ENCODE measurements around the gene MYH10. TPM values are rescaled to one million over a fixed set of nuclear protein-coding genes. Genes with fewer than 3 reads are reported as not detected.

The MYH10 gene
- total and polyA plus RNA-seq, 9 of the 15 experiments (the other 6 are each of a cell fraction or from before 2014, with no cell fraction given): 16.3 to 95.3 (median 39.7) TPM

DNA sequence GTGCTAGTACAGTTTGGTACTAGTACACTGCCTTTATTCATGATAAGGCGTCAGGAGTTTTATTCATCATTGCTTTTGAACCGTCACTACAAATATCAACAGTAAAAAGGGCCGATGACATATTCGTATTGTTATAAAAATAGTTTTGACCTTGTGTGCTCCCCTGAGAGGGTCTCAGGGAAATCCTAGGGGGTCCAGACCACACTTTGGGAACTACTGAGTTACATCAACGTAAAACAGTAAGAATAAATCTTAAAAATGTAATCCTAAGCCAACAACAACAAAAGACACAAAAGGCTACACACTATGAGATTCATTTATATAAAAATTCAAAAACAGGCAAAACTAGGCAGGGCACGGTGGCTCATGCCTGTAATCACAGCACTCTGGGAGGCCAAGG is 11.2 kb downstream of the MYH10 start:
- Histone ChIP-seq H2AFZ (ENCODE audit: low read depth, low read length) (no peak overlapping the region), H3K27ac (ENCODE audit: extremely low read depth, low read depth, low read length) (no peak overlapping the region), H4K20me1 (replicated peaks; ENCODE audit: control insufficient read depth, insufficient read depth, low read length) (peaks cover 16% of the 10 kb centered on the region; the same call in 1 of the 2 replicates), H3K4me3 (no peak overlapping the region), H3K79me2 (ENCODE audit: control insufficient read depth, insufficient read depth, low read length) (peaks cover 97% of the 10 kb centered on the region), H3K4me2 (ENCODE audit: insufficient read depth, low read length) (no peak overlapping the region), H3K9me3 (replicated peaks; ENCODE audit: control insufficient read depth, insufficient read depth, low read depth, low read length) (peaks cover 2% of the 10 kb centered on the region; the same call in 1 of the 2 replicates), H3K9me1 (ENCODE audit: control insufficient read depth, insufficient read depth, low read length) (no peaks in the 10 kb centered on the region), H3K36me3 (ENCODE audit: control insufficient read depth, insufficient read depth, low read length) (peaks cover 60% of the 10 kb centered on the region), H3K27me3 (ENCODE audit: control insufficient read depth in 2 of 2, insufficient read depth in 2 of 2, low read length in 2 of 2) (no peaks in the 10 kb centered on the region), H3K4me1 (replicated peaks in 1 of 2; ENCODE audit: control insufficient read depth in 2 of 2, insufficient read depth in 2 of 2, low read length in 2 of 2) (no peaks in the 10 kb centered on the region; a peak in 3 of 5 replicates), H3K9ac (ENCODE audit: insufficient read depth in 1 of 2, low read depth in 2 of 2, low read length in 2 of 2) (no peak overlapping the region)
- no TSS peak for BruUV-seq (replicated peaks)
- TF ChIP-seq SIN3A (IDR thresholded peaks at IDR 0.05; ENCODE audit: borderline replicate concordance in 2 of 2, control insufficient read depth in 1 of 2, low read depth in 2 of 2, low read length in 2 of 2): no peak
- no peak for TF ChIP-seq TCF3 (CRISPR knock-in tag; IDR thresholded peaks at IDR 0.05)
- no peak for TF ChIP-seq CHD4 (IDR thresholded peaks at IDR 0.05; ENCODE audit: insufficient read depth, insufficient replicate concordance, low read depth, low read length, poor library complexity, severe bottlenecking)
- TF ChIP-seq ZNF239 (CRISPR knock-in tag; IDR thresholded peaks at IDR 0.05): no peak
- TF ChIP-seq RBM17 (IDR thresholded peaks at IDR 0.05; ENCODE audit: borderline replicate concordance, low read depth, low read length): no peak
- TF ChIP-seq TEAD1 (CRISPR knock-in tag; IDR thresholded peaks at IDR 0.05): no peak
- no peak for TF ChIP-seq XRCC4 (IDR thresholded peaks at IDR 0.05; ENCODE audit: extremely low read depth, insufficient read depth, insufficient read length)
- TF ChIP-seq ZNF146 (CRISPR knock-in tag; IDR thresholded peaks at IDR 0.05; ENCODE audit: unreplicated experiment): no peak
- no peak for TF ChIP-seq ARNT (IDR thresholded peaks at IDR 0.05)
- 93% methylated on average over 6 of the region's 6 CpGs for WGBS (ENCODE audit: insufficient coverage, low coverage, missing lambda C conversion rate)
- in situ Hi-C loops (cut with MboI) (no loop called here), intact Hi-C loops (cut with micrococcal nuclease) (no loop called here)
- ChIA-PET CTCF (ENCODE audit: low intra/inter-chr PET ratio) (no interaction called here), POLR2A (no interaction called here)
- FAIRE-seq (no peak), ATAC-seq (no peak), DNase-seq (ENCODE audit: extremely low read depth in 1 of 4, low spot score in 3 of 4) (no peak)

Measured in K562 (cell line).